Right lobe of liver (tissue), 4 donors: Measurements from ENCODE around the gene RNF157.

Experiments used
- POLR2A ChIP-seq: fragments of 450-650 bp; IDR thresholded peaks from one replicate; pipeline ENCODE4 v1.6.1; 2017; ENCODE audit warnings: antibody characterized with exemption, mild to moderate bottlenecking
- TF ChIP-seq, protein P1 (sequence below), 4 donors: fragments of 200-600 bp in 3 of 4; fragments of 450-650 bp in 1 of 4; IDR thresholded peaks; one replicate each; pipeline versions ENCODE4 v1.5.1 to v1.8.0; 2016 to 2022; ENCODE audit warnings: antibody characterized with exemption in 4 of 4, mild to moderate bottlenecking in 2 of 4
- donor health status: DM: no; HTN: no; CAD: no.
- donor health status: DM: no; HTN: no; CAD: no.
- donor health status: DM: no; HTN: yes; CAD: no.

- TF ChIP-seq, protein P1, sequence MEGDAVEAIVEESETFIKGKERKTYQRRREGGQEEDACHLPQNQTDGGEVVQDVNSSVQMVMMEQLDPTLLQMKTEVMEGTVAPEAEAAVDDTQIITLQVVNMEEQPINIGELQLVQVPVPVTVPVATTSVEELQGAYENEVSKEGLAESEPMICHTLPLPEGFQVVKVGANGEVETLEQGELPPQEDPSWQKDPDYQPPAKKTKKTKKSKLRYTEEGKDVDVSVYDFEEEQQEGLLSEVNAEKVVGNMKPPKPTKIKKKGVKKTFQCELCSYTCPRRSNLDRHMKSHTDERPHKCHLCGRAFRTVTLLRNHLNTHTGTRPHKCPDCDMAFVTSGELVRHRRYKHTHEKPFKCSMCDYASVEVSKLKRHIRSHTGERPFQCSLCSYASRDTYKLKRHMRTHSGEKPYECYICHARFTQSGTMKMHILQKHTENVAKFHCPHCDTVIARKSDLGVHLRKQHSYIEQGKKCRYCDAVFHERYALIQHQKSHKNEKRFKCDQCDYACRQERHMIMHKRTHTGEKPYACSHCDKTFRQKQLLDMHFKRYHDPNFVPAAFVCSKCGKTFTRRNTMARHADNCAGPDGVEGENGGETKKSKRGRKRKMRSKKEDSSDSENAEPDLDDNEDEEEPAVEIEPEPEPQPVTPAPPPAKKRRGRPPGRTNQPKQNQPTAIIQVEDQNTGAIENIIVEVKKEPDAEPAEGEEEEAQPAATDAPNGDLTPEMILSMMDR (IDR thresholded peaks at IDR 0.05), result no peak
- TF ChIP-seq POLR2A, result no peak
Measured at GRCh38 chr17:76136276-76137000, 103.9 kb downstream of the RNF157 start.
